ENCODE results near the gene VKORC1L1.
A peak's percentile ranks its signal among the peaks of the same experiment; 100 is the strongest.
"Not testable (repeated sequence)": the region's sequence is repeated elsewhere in the genome, so short reads cannot be mapped to it uniquely, and the experiment has no call there.

The VKORC1L1 gene

GRCh38 chr7:65946904-65947303 lies 74.0 kb downstream of the VKORC1L1 start:
- peak; percentile 20 for DNase-seq

- no peak for DNase-seq
Measured at GRCh38 chr7:65951837-65952578, 79.1 kb downstream of the VKORC1L1 start.

GRCh38 chr7:65953001-65953720 lies 80.3 kb downstream of the VKORC1L1 start:
- DNase-seq = no peak

- DNase-seq = no peak
Measured at GRCh38 chr7:65953890-65954450, 81.1 kb downstream of the VKORC1L1 start.

- no peak for DNase-seq
Measured at GRCh38 chr7:65955718-65956117, 82.8 kb downstream of the VKORC1L1 start.

GRCh38 chr7:65960351-65961074 lies 87.6 kb downstream of the VKORC1L1 start:
- no peak for DNase-seq

GRCh38 chr7:65962033-65962432 lies 89.2 kb downstream of the VKORC1L1 start:
- no peak for DNase-seq

GRCh38 chr7:65964671-65965070 lies 91.8 kb downstream of the VKORC1L1 start:
- not testable (repeated sequence) for DNase-seq

- DNase-seq = no peak
Measured at GRCh38 chr7:65966146-65966545, 93.3 kb downstream of the VKORC1L1 start.

GRCh38 chr7:65967361-65968155 lies 94.7 kb downstream of the VKORC1L1 start:
- no peak for DNase-seq

GRCh38 chr7:65968256-65969185 lies 95.6 kb downstream of the VKORC1L1 start:
- no peak for DNase-seq

GRCh38 chr7:65971021-65971420 lies 98.1 kb downstream of the VKORC1L1 start:
- no peak for DNase-seq

- no peak for DNase-seq
Measured at GRCh38 chr7:65972976-65973375, 100.1 kb downstream of the VKORC1L1 start.

- no peak for DNase-seq
Measured at GRCh38 chr7:65974191-65974801, 101.4 kb downstream of the VKORC1L1 start.

- no peak for DNase-seq
Measured at GRCh38 chr7:65974876-65975275, 102.0 kb downstream of the VKORC1L1 start.

GRCh38 chr7:65975814-65976445 lies 103.1 kb downstream of the VKORC1L1 start:
- no peak for DNase-seq

- DNase-seq = no peak
Measured at GRCh38 chr7:65976659-65977196, 103.9 kb downstream of the VKORC1L1 start.

- DNase-seq = peak; percentile 45
Measured at GRCh38 chr7:65978891-65979582, 106.2 kb downstream of the VKORC1L1 start.
